HG03378 (cell line): ENCODE measurements around the gene WHRN.

ENCODE experiments used
- ATAC-seq: cut with Tn5 transposase; IDR thresholded peaks from one replicate; pipeline ENCODE4 v1.9.1; 2021; ENCODE audit warnings: mild to moderate bottlenecking, moderate library complexity; ENCODE audit not compliant: unreplicated experiment

The WHRN gene

GRCh38 chr9:114404531-114404930 lies 100.7 kb downstream of the WHRN start:
- no peak for ATAC-seq

GRCh38 chr9:114403153-114403756 lies 102.0 kb downstream of the WHRN start:
- no peak for ATAC-seq

- no peak for ATAC-seq
These were observed 103.9 kb downstream of the WHRN start for GRCh38 chr9:114401344-114401743.

GRCh38 chr9:114400772-114401171 lies 104.5 kb downstream of the WHRN start:
- ATAC-seq, result no peak

- ATAC-seq, result no peak
These were observed 105.1 kb downstream of the WHRN start for GRCh38 chr9:114400219-114400618.

- ATAC-seq, result no peak
These were observed 105.9 kb downstream of the WHRN start for GRCh38 chr9:114399381-114399780.

GRCh38 chr9:114397848-114398605 lies 107.2 kb downstream of the WHRN start:
- ATAC-seq, result peak; percentile 77

- no peak for ATAC-seq
These were observed 107.9 kb downstream of the WHRN start for GRCh38 chr9:114397219-114397847.

GRCh38 chr9:114396558-114397218 lies 108.6 kb downstream of the WHRN start:
- ATAC-seq, result no peak

- ATAC-seq, result no peak
These were observed 109.5 kb downstream of the WHRN start for GRCh38 chr9:114395768-114396167.

- no peak for ATAC-seq
These were observed 110.0 kb downstream of the WHRN start for GRCh38 chr9:114395334-114395617.

GRCh38 chr9:114394523-114395333 lies 110.5 kb downstream of the WHRN start:
- no peak for ATAC-seq

- ATAC-seq, result no peak
These were observed 112.5 kb downstream of the WHRN start for GRCh38 chr9:114392749-114393112.

GRCh38 chr9:114390952-114391351 lies 114.3 kb downstream of the WHRN start:
- ATAC-seq, result no peak

GRCh38 chr9:114389612-114390368 lies 115.5 kb downstream of the WHRN start:
- no peak for ATAC-seq

- no peak for ATAC-seq
These were observed 116.4 kb downstream of the WHRN start for GRCh38 chr9:114388764-114389375.

- ATAC-seq, result no peak
These were observed 117.0 kb downstream of the WHRN start for GRCh38 chr9:114388357-114388682.

- no peak for ATAC-seq
These were observed 117.5 kb downstream of the WHRN start, which contains the start of gene AKNA for GRCh38 chr9:114387680-114388356. TSS of gene AKNA (minus strand) at chr9:114387982. CDS start at chr9:114381333, 6,649 bp downstream.

- ATAC-seq, result no peak
These were observed 118.2 kb downstream of the WHRN start for GRCh38 chr9:114386886-114387679.
